DND-41 (cell line): Measurements from ENCODE around the gene POMZP3.
"Not testable (repeated sequence)": the region's sequence is repeated elsewhere in the genome, so short reads cannot be mapped to it uniquely, and the experiment has no call there.

ENCODE experiments used
- ATAC-seq: fragments of 200-7000 bp; cut with Tn5 transposase; 3 replicates; pipeline ENCODE4 v1.9.1; 2021; ENCODE audit warnings: low read depth; ENCODE audit not compliant: insufficient read depth
- DNase-seq: peaks from one replicate; pipeline ENCODE4 v3.0.0-alpha.2; 2020
- H2AFZ ChIP-seq: 2 replicates; pipeline ENCODE4 v1.6.0; 2012; ENCODE audit warnings: low read depth, low read length
- H3K27ac ChIP-seq: 2 replicates; pipeline ENCODE4 v1.5.1; 2012; ENCODE audit warnings: low read length, inconsistent platforms
- H3K27me3 ChIP-seq: fragments of 200-600 bp; sonication (generic); 2 replicates; pipeline ENCODE4 v1.6.0; 2012; ENCODE audit warnings: low read length, mild to moderate bottlenecking, inconsistent platforms; ENCODE audit not compliant: insufficient read depth, poor library complexity
- H3K36me3 ChIP-seq: 2 replicates; pipeline ENCODE4 v1.5.1; 2012; ENCODE audit warnings: low read length, inconsistent platforms; ENCODE audit not compliant: insufficient read depth
- H3K4me1 ChIP-seq: 2 replicates; pipeline ENCODE4 v1.5.1; 2012; ENCODE audit warnings: mild to moderate bottlenecking, low read length; ENCODE audit not compliant: insufficient read depth
- H3K4me2 ChIP-seq: 2 replicates; pipeline ENCODE4 v1.6.0; 2012; ENCODE audit warnings: mild to moderate bottlenecking, moderate library complexity, low read length, inconsistent platforms; ENCODE audit not compliant: insufficient read depth
- H3K4me3 ChIP-seq, 2 experiments: fragments of 200-600 bp in 1 of 2; shearing (Covaris generic) in 1 of 2; 2 replicates each; pipeline ENCODE4 v1.5.1; 2012 to 2016; ENCODE audit warnings: inconsistent platforms in 2 of 2, low read length in 2 of 2, mild to moderate bottlenecking in 2 of 2, low read depth in 1 of 2, moderate library complexity in 1 of 2
- H3K79me2 ChIP-seq: 2 replicates; pipeline ENCODE4 v1.6.0; 2012; ENCODE audit warnings: low read length, inconsistent platforms; ENCODE audit not compliant: insufficient read depth
- H3K9ac ChIP-seq: 2 replicates; pipeline ENCODE4 v1.6.0; 2012; ENCODE audit warnings: low read depth, mild to moderate bottlenecking, inconsistent platforms, low read length, moderate library complexity
- H3K9me3 ChIP-seq: 2 replicates; pipeline ENCODE4 v1.5.1; 2012; ENCODE audit warnings: low read length, moderate library complexity, mild to moderate bottlenecking, inconsistent platforms; ENCODE audit not compliant: insufficient read depth, severe bottlenecking
- H4K20me1 ChIP-seq: 2 replicates; pipeline ENCODE4 v1.6.0; 2012; ENCODE audit warnings: low read length; ENCODE audit not compliant: insufficient read depth

POMZP3 gene

GRCh38 chr7:76608469-76608868, 18.6 kb downstream of the POMZP3 start:
- not testable (repeated sequence) for ATAC-seq

GRCh38 chr7:76606027-76606426, 21.1 kb downstream of the POMZP3 start:
- peak; percentile 87 for DNase-seq
- peak overlapping the region; percentile 51; the same call in 1 of the 2 replicates for H3K4me2 ChIP-seq

More at GRCh38 chr7:76608469-76608868, 18.6 kb downstream of the POMZP3 start:
- H3K27ac ChIP-seq, DNase-seq, H3K4me3 ChIP-seq, H3K4me2 ChIP-seq, H2AFZ ChIP-seq, H4K20me1 ChIP-seq, H3K27me3 ChIP-seq, H3K9me3 ChIP-seq, H3K4me1 ChIP-seq, H3K9ac ChIP-seq: not testable (repeated sequence)
- Histone ChIP-seq H3K36me3 (peaks cover 15% of the 10 kb centered on the region), H3K79me2 (peaks cover 23% of the 10 kb centered on the region)

GRCh38 chr7:76600650-76601049, 26.4 kb downstream of the POMZP3 start:
- H4K20me1 ChIP-seq, H3K4me1 ChIP-seq, DNase-seq, H3K27me3 ChIP-seq, H3K4me3 ChIP-seq, H3K27ac ChIP-seq, H2AFZ ChIP-seq, H3K36me3 ChIP-seq, H3K9me3 ChIP-seq, ATAC-seq, H3K9ac ChIP-seq, H3K4me2 ChIP-seq: not testable (repeated sequence)
- peaks cover 11% of the 10 kb centered on the region; the same call in 1 of the 2 replicates for H3K79me2 ChIP-seq

More at GRCh38 chr7:76606027-76606426, 21.1 kb downstream of the POMZP3 start:
- Histone ChIP-seq H3K27ac (peak overlapping the region; percentile 56), H3K9ac (0 out of 2 replicates have a peak overlapping the region, but pooled peaks have one; percentile 29), H3K36me3 (peaks cover 11% of the 10 kb centered on the region), H3K79me2 (peaks cover 24% of the 10 kb centered on the region)
- H2AFZ ChIP-seq, H3K4me3 ChIP-seq, H3K9me3 ChIP-seq, H3K27me3 ChIP-seq, H3K4me1 ChIP-seq, H4K20me1 ChIP-seq: not testable (repeated sequence)
- ATAC-seq: peak; percentile 97

GRCh38 chr7:76600116-76600482, 27.0 kb downstream of the POMZP3 start:
- H4K20me1 ChIP-seq, H3K9me3 ChIP-seq, H2AFZ ChIP-seq, H3K9ac ChIP-seq, H3K4me2 ChIP-seq, H3K4me3 ChIP-seq, H3K4me1 ChIP-seq, H3K27ac ChIP-seq, DNase-seq, H3K36me3 ChIP-seq, H3K27me3 ChIP-seq: not testable (repeated sequence)
- peak; percentile 90 for ATAC-seq
- H3K79me2 ChIP-seq: peaks cover 11% of the 10 kb centered on the region; the same call in 1 of the 2 replicates

- H3K27ac ChIP-seq, H3K9me3 ChIP-seq, H3K4me2 ChIP-seq, H2AFZ ChIP-seq, H4K20me1 ChIP-seq, H3K36me3 ChIP-seq, H3K27me3 ChIP-seq, H3K9ac ChIP-seq, H3K79me2 ChIP-seq, H3K4me1 ChIP-seq, H3K4me3 ChIP-seq, DNase-seq: not testable (repeated sequence)
- 0 out of 3 replicates have a peak, but pooled peaks have one; percentile 29 for ATAC-seq
Observed at GRCh38 chr7:76598590-76599264, 28.4 kb downstream of the POMZP3 start.

GRCh38 chr7:76597288-76597687, 29.8 kb downstream of the POMZP3 start:
- H3K4me2 ChIP-seq, H2AFZ ChIP-seq, H3K36me3 ChIP-seq, H3K27me3 ChIP-seq, H4K20me1 ChIP-seq, H3K9me3 ChIP-seq, DNase-seq, H3K4me1 ChIP-seq, H3K4me3 ChIP-seq, H3K27ac ChIP-seq, H3K9ac ChIP-seq, H3K79me2 ChIP-seq: not testable (repeated sequence)
- 0 out of 3 replicates have a peak, but pooled peaks have one; percentile 23 for ATAC-seq

- not testable (repeated sequence) for H3K27ac ChIP-seq, H3K4me2 ChIP-seq, H3K27me3 ChIP-seq, H3K9ac ChIP-seq, H4K20me1 ChIP-seq, H3K9me3 ChIP-seq, DNase-seq, H2AFZ ChIP-seq, H3K4me1 ChIP-seq, ATAC-seq, H3K4me3 ChIP-seq
- peaks cover 12% of the 10 kb centered on the region for H3K36me3 ChIP-seq
- peaks cover 14% of the 10 kb centered on the region; the same call in 1 of the 2 replicates for H3K79me2 ChIP-seq
Observed at GRCh38 chr7:76592694-76593093, 34.4 kb downstream of the POMZP3 start.

GRCh38 chr7:76591602-76592304, 35.3 kb downstream of the POMZP3 start:
- not testable (repeated sequence) for H3K4me2 ChIP-seq, H2AFZ ChIP-seq, H3K27me3 ChIP-seq, H3K9me3 ChIP-seq, DNase-seq, H3K4me3 ChIP-seq, H3K27ac ChIP-seq, H4K20me1 ChIP-seq, H3K4me1 ChIP-seq, ATAC-seq, H3K9ac ChIP-seq
- Histone ChIP-seq H3K79me2 (peaks cover 17% of the 10 kb centered on the region), H3K36me3 (peaks cover 12% of the 10 kb centered on the region)
